Activated CD8-positive, alpha-beta memory T cell treated with anti-CD3 and anti-CD28 coated beads, Interleukin-2, amount 50 U/mL, for 24 hours (primary cell): ENCODE results near the gene RPTOR.
A peak's percentile ranks its signal among the peaks of the same experiment; 100 is the strongest.
"Not testable (repeated sequence)": the region's sequence is repeated elsewhere in the genome, so short reads cannot be mapped to it uniquely, and the experiment has no call there.

Experiments
- DNase-seq: peaks from one replicate; pipeline ENCODE4 v3.0.0-alpha.2; 2020; ENCODE audit errors: extremely low read depth

The RPTOR gene

GRCh38 chr17:80555266-80555665, 10.6 kb downstream of the RPTOR start:
- DNase-seq = no peak

- no peak for DNase-seq
Observed at GRCh38 chr17:80558046-80558445, 13.4 kb downstream of the RPTOR start.

- no peak for DNase-seq
Observed at GRCh38 chr17:80559825-80560251, 15.2 kb downstream of the RPTOR start.

GRCh38 chr17:80561541-80562114, 17.0 kb downstream of the RPTOR start:
- no peak for DNase-seq

GRCh38 chr17:80564545-80564944, 19.9 kb downstream of the RPTOR start:
- DNase-seq = no peak

- DNase-seq = no peak
Observed at GRCh38 chr17:80565343-80566053, 20.9 kb downstream of the RPTOR start.

- no peak for DNase-seq
Observed at GRCh38 chr17:80566054-80566400, 21.4 kb downstream of the RPTOR start.

- no peak for DNase-seq
Observed at GRCh38 chr17:80568246-80568645, 23.6 kb downstream of the RPTOR start.

- DNase-seq = no peak
Observed at GRCh38 chr17:80569924-80570323, 25.3 kb downstream of the RPTOR start.

GRCh38 chr17:80573701-80574100, 29.1 kb downstream of the RPTOR start:
- no peak for DNase-seq

- no peak for DNase-seq
Observed at GRCh38 chr17:80574496-80574895, 29.9 kb downstream of the RPTOR start.

- peak; percentile 76 for DNase-seq
Observed at GRCh38 chr17:80575057-80575875, 30.6 kb downstream of the RPTOR start.

GRCh38 chr17:80577876-80578570, 33.4 kb downstream of the RPTOR start:
- DNase-seq = no peak

GRCh38 chr17:80578668-80579388, 34.2 kb downstream of the RPTOR start:
- not testable (repeated sequence) for DNase-seq

- no peak for DNase-seq
Observed at GRCh38 chr17:80582165-80582564, 37.5 kb downstream of the RPTOR start.

GRCh38 chr17:80584176-80584905, 39.7 kb downstream of the RPTOR start:
- no peak for DNase-seq

- DNase-seq = no peak
Observed at GRCh38 chr17:80585890-80586845, 41.5 kb downstream of the RPTOR start.

GRCh38 chr17:80586846-80587228, 42.2 kb downstream of the RPTOR start:
- DNase-seq = no peak

- no peak for DNase-seq
Observed at GRCh38 chr17:80588702-80589383, 44.2 kb downstream of the RPTOR start.
